22Rv1 (cell line): Measurements from ENCODE around the gene VPS35.

Source experiments
- ZFX ChIP-seq: fragments of 450-650 bp; IDR thresholded peaks from 2 replicates; pipeline ENCODE4 v1.6.1; 2017; ENCODE audit warnings: antibody characterized with exemption, borderline replicate concordance
- TF ChIP-seq, protein P1 (sequence below): fragments of 450-650 bp; IDR thresholded peaks from 2 replicates; pipeline ENCODE4 v1.5.1; 2017; ENCODE audit warnings: mild to moderate bottlenecking

DNA sequence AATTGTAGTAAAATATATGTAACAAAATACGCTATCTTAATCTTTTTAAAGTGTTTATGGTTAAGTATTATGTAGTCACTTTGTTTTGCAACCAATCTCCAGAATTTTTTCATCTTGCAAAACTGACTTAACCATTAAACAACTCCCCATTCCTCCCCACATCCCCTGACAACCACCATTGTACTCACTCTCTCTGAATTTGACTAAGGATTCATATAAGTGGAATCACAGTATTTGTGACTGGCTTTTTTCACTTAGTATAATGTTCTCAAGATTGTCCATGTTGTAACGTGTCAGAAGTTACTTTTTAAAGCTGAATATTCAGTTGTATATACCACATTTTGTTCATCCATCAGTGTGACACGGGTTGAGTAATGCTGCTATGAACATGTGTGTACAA is 11.1 kb upstream of the VPS35 start:
- TF ChIP-seq, protein P1, sequence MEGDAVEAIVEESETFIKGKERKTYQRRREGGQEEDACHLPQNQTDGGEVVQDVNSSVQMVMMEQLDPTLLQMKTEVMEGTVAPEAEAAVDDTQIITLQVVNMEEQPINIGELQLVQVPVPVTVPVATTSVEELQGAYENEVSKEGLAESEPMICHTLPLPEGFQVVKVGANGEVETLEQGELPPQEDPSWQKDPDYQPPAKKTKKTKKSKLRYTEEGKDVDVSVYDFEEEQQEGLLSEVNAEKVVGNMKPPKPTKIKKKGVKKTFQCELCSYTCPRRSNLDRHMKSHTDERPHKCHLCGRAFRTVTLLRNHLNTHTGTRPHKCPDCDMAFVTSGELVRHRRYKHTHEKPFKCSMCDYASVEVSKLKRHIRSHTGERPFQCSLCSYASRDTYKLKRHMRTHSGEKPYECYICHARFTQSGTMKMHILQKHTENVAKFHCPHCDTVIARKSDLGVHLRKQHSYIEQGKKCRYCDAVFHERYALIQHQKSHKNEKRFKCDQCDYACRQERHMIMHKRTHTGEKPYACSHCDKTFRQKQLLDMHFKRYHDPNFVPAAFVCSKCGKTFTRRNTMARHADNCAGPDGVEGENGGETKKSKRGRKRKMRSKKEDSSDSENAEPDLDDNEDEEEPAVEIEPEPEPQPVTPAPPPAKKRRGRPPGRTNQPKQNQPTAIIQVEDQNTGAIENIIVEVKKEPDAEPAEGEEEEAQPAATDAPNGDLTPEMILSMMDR, result no peak
- no peak for TF ChIP-seq ZFX
